Stimulated activated CD4-positive, alpha-beta T cell treated with anti-CD3 and anti-CD28 coated beads, TNF-alpha, amount 100 ng/mL, for 24 hours (primary cell): ENCODE data around the gene SOX10.

Experiments
- DNase-seq, 3 experiments: peaks; one replicate each; pipeline ENCODE4 v3.0.0-alpha.2; 2020; ENCODE audit warnings: low read depth in 3 of 3

The SOX10 gene

DNA sequence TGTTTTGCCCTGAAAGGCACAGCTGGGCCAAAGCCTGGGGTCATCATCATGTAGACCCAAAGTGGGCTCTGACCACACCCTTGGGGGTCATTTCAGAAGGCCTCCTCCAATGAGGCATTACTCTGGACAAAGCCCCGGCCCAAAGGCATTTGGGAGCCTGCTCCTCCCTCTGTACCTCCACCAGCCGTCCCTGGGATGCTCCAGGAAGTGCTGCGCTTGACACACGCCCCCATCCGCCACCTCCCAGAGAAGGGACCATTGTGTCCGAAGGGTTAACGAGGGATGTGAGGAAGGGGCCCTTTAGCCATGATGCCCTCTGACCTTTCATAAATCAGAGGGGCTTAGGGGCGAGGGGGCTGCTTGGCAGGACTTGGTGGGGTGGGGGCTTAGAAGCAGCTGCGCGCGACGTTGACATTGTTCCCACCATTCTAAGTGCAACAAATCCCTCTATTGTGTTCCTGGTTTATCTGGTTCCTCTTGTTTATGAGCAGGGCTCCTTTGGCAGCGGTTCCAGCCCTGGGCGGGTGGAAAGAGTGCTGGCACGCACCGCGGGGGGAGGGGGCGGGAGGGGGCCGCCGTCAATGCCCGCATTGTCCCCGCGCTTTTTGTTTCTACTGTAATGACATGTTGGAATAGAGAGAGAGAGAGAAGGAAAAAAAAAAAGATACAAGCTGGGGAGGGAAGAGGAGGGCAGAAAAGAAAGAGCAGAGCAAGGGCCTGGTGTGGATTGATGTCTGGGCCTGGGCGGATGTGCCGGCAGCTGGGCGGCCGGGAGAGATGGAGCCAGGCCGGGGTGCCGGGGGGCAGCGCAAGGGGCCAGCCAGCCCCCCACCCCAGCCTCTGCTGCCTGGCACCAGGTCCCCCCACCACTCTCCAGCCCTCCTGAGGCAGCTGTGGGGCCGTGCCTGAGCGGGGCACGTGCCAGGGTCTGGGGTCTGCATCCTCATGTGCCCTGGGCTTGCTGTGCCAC lies 32.1 kb upstream of the SOX10 start:
- DNase-seq = no peak

DNA sequence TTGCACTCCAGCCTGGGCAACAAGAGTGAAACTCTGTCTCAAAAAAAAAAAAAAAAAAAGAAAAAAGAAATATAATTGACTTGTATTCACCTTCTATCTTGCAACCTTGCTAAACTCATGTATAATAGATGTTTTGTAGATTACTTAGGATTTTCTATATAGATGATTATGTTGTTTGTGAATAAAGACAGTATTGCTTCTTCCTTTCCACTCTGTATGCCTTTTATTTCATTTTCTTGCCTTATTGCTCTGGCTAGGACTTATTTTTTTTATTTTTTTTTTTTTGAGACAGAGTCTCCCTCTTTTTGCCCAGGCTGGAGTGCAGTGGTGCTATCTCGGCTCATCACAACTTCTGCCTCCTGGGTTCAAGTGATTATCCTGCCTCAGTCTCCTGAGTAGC lies 29.7 kb upstream of the SOX10 start:
- DNase-seq = no peak

DNA sequence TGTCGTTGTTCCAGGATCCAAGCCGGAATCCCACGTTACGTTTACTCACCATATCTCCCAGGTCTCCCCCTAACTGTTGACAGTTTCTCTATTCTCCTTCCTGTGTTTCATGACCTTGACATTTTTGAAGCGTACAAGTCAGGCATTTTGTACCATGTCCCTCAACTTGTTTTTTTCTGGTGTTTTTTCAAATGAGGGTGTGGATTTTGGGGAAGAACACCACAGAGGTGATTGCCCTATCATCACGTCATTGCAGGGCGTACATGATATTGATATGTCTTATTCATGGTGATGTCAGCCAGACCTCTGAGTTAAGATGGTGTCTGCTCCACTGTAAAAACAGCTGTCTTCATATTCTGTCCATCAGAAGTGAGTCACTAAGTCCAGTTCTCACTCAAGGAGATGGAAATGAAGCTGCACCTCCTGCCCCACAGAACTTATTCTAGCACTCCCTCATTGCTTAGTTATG lies 28.3 kb upstream of the SOX10 start:
- DNase-seq = no peak

DNA sequence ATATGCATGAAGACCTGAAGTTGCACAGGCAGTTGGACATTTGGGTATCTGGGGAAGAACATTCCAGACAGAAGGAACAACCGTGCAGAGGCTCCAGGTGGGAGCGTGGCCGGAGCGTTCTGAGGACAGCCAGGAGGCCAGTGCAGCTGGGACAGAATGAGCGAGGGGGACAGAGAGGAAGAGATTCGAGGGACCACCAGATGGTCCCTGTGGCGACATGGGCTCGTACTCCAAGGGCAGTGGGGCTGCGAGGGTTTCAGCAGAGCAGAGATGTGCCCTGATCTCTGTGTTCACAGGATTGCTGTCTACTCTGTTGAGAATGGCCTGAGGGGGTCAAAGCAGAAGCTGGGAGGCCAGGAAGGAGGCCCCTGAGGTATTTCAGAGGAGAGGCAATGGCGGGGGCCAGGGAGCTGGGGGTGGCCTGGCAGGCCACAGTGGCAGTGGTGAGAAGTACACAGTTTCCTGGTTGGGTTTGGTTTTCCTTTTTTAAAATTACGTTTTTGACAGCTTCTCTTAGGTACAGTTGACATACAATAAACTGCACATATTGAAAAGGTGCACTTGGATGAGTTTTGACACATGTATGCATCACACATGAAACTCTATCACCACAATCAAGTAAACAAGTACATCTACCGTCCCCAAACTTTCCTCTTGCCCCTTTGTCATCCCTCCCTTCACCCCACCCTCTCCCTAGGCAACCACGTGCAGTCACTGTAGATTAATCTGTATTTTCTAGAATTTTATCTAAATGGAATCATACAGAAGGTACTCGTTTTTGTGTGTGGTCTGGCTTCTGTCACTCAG lies 24.8 kb upstream of the SOX10 start:
- DNase-seq = no peak

DNA sequence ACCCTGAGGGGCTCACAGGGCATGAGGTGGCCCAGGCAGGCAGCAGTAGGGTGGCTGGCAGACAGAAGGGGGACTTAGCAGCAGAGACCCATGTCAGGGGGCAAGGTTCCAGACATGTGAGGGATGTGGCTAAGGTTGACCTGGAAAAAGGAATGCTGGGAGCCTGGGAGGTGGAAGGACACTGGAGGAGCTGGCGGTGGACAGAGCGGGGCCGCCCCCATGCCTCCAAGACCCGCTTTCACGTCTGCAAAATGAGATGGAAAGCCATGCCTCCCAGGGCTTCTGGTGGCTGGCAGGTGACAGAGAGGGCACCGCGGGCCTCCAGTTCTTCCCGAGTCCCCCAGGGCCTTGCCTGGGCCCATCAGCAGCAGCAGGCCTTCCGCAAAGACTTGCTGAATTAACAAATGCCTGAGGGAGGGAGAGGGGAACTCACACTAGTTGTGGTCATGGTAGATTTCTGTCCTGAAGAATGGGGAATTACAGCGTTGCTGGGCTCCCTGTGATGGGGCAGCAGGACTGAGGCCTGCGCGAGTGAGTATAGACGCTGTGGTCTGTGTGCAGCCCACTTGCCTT lies 23.1 kb upstream of the SOX10 start:
- no peak for DNase-seq

DNA sequence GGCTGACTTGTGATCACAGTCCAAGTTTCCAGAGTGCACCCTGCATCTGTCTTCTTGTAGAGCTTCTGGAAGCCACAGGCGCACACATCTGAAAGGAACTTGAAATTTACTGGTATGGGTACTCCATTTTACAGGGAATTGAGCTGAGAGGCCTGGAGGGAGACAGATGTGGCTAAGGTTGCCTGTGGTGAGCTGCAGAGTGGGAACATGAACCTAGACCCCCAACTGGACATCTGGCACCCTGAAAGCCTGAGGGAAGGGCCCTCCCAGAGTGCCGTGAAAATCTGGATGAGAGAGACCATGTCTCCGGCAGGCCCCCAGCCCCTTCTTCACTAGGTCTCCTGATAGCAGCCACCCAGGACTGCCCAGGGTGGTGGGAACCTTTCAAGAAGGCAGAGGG lies 22.6 kb upstream of the SOX10 start:
- no peak for DNase-seq

DNA sequence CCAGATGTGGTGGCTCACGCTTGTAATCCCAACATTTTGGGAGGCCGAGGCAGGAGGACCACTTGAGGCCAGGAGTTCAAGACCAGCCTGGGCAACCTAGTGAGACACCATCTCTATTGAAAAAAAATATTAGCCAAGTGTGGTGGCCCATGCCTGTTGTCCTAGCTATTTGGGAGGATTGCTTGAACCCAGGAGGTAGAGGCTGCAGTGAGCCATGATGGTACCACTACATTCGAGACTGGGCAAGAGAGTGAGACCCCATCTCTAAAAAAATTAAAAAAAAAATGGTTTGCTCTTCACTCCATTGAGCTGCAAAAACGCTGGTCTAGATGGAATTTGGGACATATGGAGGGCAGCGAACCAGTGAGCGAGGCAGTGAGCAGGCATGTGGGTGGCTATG lies 21.6 kb upstream of the SOX10 start:
- no peak for DNase-seq

DNA sequence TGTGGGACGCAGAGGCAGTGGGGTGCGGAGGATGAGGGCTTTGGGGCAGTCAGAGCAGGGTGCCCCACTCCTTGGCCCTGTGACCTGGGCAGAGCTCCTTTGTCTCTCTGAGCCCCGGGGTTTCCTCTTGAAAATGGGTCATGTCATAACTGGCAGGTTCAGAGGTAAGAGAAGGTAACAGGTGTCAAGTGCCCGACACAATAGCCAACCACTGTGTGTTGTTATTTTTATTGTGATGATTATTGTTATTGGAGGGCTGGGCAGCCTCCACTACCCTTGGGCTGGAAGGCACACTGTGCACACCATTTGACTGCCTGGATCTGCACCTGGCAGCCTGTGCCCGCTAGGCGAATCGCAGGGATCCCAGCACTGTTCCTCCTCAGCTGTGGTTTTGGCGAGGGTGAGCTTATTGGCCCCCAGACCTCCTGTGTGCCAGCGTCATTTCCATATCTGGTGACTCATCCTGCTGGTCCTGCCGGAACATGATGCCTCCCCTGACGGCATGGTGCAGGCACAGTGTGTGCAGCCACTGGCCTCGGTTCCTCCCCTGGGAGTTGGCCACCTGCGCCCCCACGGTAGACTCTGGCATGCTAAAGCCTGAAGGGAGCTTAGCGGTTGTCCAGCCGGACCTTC lies 15.4 kb upstream of the SOX10 start:
- no peak for DNase-seq

DNA sequence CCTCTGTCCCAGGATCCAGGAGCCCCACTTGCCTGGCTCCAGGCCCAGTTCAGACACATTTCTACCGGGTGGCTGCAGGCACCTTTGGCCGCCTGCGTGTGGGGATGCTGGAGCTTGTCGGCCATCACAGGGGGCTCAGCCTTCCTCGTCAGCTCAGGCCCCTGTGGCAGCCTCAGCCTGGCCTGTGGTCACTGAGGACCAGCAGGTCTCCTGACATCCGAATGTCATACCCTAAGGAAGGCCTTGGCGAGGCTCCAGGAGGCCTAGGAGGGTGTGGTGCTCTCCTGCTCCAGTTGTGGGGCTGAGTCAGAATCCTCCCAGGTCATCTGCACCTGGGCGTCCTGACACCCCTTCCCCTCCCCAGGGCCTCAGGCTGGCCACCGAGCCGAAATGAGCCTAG lies 14.9 kb upstream of the SOX10 start:
- DNase-seq = no peak

DNA sequence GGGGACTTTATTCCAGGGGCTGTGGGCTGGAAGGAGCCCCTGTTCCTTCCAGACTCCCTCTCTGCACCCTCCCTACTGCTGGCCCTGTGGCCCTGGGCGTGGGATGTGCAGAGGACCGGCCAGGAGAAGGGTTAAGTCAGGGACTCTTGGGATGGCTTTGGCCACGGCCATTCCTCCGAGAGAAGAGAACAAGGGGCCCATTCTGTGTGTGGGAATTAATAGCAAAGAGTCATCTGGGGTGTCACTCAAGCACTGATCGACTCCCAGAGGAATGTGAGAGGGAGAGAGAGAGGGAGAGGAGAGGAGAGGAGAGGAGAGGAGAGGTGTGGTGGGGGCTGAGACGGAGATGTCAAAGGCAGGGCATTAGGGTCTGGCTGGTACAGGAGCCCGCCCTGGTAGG lies 14.2 kb upstream of the SOX10 start:
- no peak for DNase-seq

DNA sequence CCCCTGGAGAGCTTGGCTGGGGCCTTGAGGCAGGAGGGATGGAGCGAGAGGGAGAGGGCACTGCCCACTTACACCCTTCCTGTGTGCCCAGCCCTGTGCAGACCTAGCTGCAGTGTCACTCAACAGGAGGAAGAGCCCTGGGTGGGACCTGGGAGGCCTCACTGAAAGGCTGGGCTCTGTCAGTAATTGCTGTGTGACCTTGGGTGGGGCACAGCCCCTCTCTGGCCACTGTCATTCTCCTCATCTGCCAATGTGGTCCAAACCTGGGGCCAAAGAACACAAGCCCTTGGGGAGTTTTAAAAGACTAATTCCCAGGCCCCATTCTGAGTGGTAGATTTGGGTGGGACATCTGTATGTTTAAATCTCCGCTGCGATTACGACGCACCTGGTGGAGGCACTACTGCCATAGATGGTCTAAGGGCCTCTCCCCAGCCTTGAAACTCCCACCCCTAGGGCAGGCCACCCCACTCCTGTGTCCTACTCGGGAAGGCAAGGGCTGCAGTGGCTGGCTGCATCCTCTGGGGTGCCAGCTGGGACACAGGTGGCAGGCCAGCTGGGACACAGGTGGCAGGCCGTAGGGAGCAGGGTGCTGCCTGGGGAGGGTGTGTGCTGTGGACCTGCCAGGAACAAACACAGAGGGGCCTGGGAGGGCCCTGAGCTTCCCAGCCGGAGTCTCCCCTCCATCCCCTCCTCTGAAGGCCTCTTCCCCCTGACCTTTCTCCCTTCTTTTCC lies 12.3 kb upstream of the SOX10 start:
- DNase-seq = no peak

DNA sequence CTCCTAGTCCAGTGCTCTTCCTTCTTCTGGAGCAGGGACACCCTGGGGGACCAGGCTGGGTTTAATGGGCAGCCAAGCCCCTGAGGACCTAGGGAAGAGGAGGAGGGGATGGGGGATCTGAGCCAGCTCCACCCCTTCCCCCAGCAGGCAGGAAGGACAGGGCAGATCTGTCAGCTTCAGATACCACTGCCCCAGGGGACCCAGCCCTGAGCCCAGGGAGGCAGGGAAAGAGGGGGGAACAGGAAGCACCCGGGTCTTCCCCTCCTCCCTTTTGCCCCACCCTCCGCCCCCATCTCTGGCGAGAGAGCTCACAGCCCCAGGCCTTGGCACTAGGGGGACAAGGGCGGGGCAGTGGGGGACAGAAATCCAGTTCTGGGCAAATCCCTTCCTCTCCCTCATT lies 11.7 kb upstream of the SOX10 start:
- no peak for DNase-seq

DNA sequence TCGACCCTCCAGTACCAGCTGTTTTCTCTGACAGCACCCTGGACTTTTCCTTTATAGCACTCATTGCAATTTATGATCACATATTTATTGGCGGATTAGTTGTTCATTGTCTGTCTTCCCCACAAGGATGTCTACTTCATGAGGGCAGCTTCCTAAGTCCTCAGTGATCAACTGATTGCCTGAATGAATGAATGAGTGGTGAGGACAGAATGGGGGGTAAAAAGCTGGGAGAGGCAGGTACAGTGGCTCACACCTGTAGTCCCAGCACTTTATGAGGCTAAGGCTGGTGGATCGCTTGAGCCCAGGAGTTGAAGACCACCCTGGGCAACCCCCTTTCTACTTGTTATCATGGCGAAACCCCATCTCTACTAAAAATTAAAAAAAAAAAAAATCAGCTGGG lies 11.1 kb upstream of the SOX10 start:
- DNase-seq = no peak

DNA sequence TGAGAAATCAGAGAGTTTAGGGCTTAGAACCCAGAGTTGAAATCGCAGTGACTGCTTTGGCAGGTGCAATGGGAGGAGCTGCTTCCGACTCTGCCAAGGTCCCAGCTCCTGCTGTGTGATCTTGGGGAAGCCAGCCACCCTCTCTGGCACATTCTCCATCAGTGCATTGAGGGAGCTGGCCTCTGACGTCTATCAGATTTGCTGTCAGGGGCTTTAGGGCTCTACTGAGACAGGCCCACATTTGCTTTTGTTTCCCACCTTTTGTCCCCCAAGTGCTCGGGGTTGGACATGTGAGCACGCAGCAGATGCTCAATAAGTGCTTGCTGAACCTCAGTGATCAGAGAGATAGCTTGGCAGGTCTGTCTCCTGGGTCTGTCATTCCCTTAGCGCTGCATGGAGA lies 10.6 kb upstream of the SOX10 start:
- no peak for DNase-seq

DNA sequence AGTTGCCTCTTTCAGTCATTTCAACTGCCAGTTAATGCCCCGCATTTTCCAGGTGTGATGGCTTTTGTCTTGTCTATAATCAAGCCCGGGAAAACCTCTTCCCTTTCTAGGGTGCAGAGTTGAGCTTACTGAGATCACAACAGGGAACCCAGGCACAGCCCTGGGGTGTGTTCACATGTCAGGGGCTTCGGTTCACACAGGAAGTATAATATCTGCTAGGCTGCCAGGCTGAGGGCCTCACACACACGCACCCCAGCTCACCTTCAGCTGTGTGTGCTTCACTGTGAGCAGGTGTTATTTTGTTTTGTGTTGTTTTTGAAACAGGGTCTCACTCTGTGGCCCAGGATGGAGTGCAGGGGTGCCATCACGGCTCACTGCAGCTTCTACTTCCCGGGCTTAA lies 9.7 kb upstream of the SOX10 start:
- no peak for DNase-seq

DNA sequence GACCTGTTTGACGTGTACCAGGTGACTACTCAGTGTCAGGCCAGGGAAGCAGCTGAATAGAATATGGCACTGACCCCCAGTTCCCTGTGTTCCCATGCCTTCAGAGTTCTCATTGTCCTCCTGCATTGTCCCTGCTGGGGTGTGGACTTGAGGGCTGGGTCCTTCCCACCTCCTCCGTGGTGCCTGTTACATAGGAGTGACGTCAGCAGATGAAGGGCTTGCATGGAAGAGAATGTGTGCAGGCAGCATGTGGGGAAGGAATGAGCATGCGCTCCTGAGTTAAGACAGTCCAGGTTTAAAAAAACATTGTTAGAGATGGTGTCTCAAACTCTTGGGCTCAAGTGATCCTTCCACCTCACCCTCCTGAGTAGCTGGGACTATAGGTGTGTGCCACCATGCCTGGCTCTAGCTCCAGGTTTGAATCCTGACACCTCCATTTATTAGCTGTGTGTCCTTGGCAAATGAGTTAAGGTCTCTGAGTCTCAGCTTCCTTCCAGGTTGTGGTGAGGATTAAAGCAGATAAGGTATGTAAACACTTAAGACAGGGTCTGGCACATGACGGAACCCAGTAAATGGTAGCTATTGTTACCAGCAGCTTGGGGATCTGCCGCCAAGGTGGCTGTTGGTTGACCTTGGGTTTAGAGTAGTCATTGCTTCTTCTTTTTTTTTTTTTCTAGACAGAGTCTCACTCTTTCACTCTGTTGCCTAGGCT lies 7.5 kb upstream of the SOX10 start:
- no peak for DNase-seq

DNA sequence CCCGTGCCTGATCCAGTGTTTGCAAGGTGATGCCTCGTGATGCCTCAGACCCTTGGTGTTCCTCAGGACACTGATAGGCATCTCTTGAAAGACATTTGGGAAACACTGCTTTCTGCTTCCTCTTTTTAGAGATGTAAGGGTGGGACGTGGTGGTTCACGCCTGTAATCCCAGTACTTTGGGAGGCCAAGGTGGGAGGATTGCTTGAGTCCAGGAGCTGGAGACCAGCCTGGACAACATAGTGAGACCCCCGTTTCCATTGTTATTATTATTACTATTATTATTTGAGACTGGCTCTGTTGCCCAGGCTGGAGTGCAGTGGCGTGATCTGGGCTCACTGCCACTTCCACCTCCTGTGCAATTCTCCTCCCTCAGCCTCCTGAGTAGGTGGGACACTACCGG lies 6.5 kb upstream of the SOX10 start:
- DNase-seq = no peak

DNA sequence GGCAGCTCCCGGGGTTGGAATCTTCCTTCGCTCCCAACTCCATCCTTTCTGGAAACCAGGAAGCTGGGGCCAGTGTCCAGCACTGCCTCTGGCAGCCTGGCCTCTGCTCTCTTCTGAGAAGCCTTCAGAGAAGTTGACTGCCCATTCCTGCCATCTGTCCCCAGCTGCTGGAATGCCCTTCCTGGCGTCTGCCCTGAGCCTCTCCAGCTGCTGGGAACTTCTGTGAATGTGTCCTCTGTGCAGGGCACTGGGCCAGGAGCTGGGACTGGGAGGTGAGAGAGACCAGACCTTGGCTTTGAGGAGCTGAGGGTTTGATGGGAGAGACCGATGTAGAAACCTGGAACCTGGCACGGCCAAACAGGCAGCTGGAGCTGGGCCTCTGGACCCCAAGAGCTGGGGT lies 5.9 kb upstream of the SOX10 start:
- no peak for DNase-seq

DNA sequence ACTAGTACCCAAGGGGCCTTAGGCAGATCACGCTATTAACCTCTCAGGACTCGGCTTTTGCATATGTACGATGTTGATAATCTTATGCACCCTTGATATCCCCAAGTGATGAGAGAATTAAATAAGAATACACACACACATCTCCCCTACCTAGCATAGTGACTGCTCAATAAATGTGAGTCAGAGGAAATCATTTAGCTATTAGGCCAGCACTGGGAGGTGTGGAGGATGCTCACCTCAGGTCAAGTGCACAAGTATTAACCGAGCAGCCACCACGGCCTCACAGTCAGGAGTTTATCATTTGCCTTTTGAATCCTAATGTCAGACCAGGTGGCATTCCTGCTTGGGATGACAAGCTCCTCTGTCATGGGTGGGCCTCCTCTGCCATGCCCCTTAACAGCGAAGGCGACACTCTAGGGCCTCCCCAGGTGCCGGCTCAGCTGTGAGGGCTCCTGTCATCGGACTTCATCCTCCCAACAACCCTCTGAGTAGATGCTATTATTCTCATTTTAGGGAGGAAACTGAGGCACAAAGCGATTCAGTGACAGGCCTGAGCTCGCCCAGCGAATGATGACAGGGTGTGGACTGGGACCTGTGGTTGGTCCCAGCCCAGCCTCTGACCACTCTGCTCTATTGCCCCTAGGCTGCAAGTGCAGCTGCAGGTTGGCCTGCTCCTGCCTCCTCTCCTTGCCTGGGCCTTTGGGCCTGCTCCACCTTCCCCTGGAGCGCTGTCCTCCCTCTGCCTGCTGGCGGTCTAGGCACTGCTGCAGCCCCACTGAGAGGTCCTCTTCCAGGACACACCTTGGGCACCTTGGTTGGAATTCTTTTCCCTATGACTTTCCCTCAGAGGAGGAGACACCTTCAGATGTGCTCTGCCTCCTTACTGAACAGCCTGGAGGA lies 5.0 kb upstream of the SOX10 start:
- no peak for DNase-seq

DNA sequence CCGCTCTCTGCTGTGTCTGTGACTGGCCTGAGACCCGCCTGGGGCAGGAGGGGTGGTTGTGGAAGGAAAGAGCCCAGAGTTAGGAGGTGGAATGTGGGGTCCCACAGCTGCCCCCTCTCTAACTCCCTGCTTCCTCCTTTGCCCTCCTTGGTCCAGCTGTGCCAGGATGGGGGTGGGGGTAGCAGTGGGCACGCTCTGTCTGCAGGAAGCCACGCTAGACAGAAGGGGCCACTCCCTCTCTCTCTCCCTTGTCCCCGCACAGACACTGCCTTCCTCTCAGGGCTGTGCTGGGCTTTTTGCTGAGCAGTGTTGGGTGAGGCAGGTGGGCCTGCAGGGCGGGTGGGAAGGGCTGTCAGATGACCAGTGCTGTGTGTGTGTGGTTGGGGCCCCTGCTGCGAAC lies 2.0 kb upstream of the SOX10 start:
- no peak for DNase-seq
